GM13976 (cell line): ENCODE results near the gene IFNA14.
"Not testable (repeated sequence)": the region's sequence is repeated elsewhere in the genome, so short reads cannot be mapped to it uniquely, and the experiment has no call there.

Experiments
- DNase-seq: peaks from one replicate; pipeline ENCODE4 v3.0.0; 2012; ENCODE audit warnings: low spot score
- in situ Hi-C: fragments of 300-500 bp; cut with MboI; formaldehyde crosslinking; loops from one replicate; pipeline ENCODE4 v1.12.0; 2022; ENCODE audit warnings: low sequenced_read_pairs, mixed read lengths, inconsistent platforms; ENCODE audit not compliant: unreplicated experiment
- TF ChIP-seq, protein P1 (sequence below): IDR thresholded peaks from 2 replicates; pipeline ENCODE4 v1.5.1; 2012; ENCODE audit warnings: borderline replicate concordance, mild to moderate bottlenecking; ENCODE audit not compliant: insufficient read depth; ENCODE audit errors: extremely low read depth, missing control alignments, control extremely low read depth

Gene IFNA14

GRCh38 chr9:21213411-21214326, 26.1 kb downstream of the IFNA14 start:
- in situ Hi-C loops = not testable (repeated sequence)
- TF ChIP-seq, protein P1, sequence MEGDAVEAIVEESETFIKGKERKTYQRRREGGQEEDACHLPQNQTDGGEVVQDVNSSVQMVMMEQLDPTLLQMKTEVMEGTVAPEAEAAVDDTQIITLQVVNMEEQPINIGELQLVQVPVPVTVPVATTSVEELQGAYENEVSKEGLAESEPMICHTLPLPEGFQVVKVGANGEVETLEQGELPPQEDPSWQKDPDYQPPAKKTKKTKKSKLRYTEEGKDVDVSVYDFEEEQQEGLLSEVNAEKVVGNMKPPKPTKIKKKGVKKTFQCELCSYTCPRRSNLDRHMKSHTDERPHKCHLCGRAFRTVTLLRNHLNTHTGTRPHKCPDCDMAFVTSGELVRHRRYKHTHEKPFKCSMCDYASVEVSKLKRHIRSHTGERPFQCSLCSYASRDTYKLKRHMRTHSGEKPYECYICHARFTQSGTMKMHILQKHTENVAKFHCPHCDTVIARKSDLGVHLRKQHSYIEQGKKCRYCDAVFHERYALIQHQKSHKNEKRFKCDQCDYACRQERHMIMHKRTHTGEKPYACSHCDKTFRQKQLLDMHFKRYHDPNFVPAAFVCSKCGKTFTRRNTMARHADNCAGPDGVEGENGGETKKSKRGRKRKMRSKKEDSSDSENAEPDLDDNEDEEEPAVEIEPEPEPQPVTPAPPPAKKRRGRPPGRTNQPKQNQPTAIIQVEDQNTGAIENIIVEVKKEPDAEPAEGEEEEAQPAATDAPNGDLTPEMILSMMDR = peak; percentile 38
- DNase-seq = peak; percentile 7

DNA sequence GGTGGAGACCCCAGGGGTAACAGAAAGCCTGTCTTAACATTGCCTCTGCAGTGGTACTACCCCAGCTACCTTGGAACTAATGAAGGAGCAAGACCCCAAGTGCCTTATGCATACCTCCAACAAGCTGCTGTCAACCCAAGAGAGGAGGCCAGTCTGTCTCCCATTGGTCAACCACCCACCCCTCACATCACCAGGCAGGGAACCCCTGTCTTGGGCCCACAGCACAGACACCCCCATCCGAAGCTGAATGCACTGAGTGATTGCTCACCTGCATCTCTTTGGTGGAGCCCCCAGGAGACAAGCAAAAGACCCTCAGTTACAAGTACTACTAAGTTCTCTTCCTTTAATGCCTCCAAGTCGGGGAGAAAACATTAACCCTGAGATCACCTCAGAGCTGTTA, 27.6 kb downstream of the IFNA14 start:
- DNase-seq, in situ Hi-C loops: not testable (repeated sequence)

DNA sequence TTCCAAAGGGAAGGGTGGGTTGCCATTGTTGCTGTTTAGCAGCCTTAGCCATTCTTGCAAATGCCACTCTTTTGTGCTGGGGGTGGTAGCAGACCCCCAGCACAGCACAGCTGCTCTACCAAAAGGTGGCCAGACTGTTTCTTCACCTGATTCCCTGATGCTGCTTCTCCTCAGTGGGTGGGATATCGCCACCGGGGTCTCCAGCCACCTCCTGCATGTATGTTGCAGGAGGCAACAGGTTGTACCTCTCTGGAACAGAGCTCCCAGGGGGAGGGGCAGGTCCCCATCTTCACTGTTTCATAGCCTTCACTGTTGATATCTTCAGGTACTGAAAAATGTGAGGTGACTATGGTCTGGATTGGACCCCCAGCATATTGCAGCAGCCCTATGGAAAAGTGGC, 29.0 kb downstream of the IFNA14 start:
- not testable (repeated sequence) for DNase-seq

GRCh38 chr9:21210311-21210710, 29.5 kb downstream of the IFNA14 start:
- TF ChIP-seq, protein P1 = no peak
- DNase-seq = no peak
- in situ Hi-C loops = no loop called here

More for the DNA sequence above, 29.0 kb downstream of the IFNA14 start:
- in situ Hi-C loops = not testable (repeated sequence)

DNA sequence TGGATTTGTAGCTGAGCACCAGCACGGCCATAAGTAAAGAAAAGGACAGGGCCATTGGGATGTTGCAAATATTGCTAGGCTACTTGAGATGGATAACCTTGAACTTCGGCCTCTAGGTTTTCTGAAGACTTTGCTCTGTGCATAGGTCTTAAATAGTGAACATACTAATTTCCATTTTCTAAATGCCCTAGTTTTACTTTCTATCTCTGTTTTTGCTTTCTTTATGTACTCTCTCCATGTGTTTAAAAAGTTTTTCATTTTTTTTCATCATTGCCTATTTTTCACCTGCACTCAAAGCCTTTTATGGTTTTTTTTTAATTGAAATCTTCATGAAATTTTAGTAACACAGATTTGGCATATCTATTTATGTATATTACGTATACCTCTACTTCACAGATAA, 32.8 kb downstream of the IFNA14 start, which contains the start of gene IFNA10:
Gene IFNA10, minus strand, starts transcription at position 101 of the 400 bp plus-strand sequence. Its CDS starts 46 bp downstream, at position 55.
- in situ Hi-C loops, DNase-seq: not testable (repeated sequence)

- in situ Hi-C loops = no loop called here
- no peak for DNase-seq
- TF ChIP-seq, protein P1 = no peak
Observed at GRCh38 chr9:21205204-21205603, 34.6 kb downstream of the IFNA14 start.

GRCh38 chr9:21202105-21202504, 37.7 kb downstream of the IFNA14 start, which contains the start of gene IFNA7:
IFNA7 (minus strand) TSS chr9:21202205; CDS start chr9:21202165, 40 bp downstream.
- in situ Hi-C loops = not testable (repeated sequence)

DNA sequence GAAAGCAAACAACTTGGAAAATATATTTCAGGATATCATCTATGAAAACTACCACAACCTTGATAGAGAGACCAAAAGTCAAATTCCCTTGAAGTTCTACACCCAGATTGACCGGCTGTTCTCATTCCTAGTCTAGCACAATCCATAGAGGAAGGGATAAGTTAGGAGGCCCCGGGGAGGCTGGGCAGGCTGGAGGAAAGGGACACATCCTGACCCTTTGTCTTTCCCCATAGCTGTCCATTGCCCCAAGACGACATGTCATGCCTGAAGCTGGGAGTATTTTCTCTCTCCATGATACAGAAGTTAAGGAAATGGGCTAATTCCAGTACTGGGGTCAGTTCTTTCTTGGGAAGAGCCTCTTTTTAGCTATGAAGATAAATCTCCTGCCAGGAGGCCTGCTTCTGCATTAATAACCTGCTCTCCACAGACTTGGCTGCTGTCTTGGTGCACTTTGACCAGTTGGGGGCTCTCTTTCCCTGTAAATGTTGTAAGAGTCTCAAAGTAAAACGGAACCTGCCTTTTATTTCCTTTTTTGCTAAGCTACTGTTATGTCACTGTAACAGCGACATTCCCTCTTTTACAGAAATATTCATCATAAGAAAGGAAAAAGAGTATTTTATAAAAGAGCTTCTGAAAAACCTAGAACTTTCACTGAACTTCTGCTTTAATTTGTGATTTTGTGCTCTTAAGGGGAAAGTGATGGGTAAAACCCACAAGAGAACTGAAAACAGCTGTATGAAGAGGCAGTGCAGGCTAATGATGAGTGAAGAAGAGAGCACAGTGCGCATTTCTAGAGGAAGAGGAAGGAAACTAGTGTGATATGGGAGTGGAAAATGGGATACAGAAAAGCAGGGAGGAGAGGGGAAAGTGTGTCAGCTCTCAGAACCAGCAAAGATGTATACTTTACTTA, 44.7 kb downstream of the IFNA14 start:
- TF ChIP-seq, protein P1 = peak; percentile 60
- in situ Hi-C loops, DNase-seq: not testable (repeated sequence)

More at GRCh38 chr9:21202105-21202504, 37.7 kb downstream of the IFNA14 start, which contains the start of gene IFNA7:
- not testable (repeated sequence) for DNase-seq
